ENCODE data around the gene OBSCN.
A peak's percentile ranks its signal among the peaks of the same experiment; 100 is the strongest.

Gene OBSCN

DNA sequence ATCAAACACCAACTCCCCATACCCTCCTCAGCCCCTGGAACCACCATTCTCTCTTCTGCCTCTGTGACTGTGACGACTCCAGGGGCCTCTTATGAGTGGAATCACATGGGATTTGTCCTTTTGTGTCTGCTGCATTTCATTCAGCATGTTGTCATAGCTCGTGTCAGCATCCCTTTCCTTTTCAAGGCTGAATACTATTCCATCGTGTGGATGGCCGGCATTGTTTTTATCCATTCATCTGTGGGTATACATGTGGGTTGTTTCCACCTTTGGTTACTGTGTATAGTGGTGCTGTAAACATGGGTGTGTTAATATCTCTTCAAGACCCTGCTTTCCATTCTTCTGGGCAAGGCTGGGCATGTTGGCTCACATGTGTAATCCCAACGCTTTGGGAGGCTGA lies 17.1 kb upstream of the OBSCN start:
- no peak for DNase-seq (ENCODE audit: low read depth in 2 of 2)

GRCh38 chr1:228194436-228194835 lies 13.4 kb upstream of the OBSCN start:
- DNase-seq (ENCODE audit: low read depth in 2 of 2) = no peak

- DNase-seq (ENCODE audit: low read depth in 2 of 2) = no peak
These were observed 12.7 kb upstream of the OBSCN start for GRCh38 chr1:228194921-228195812.

- DNase-seq (ENCODE audit: low read depth in 2 of 2) = no peak
These were observed 10.2 kb upstream of the OBSCN start for GRCh38 chr1:228197555-228198147.

DNA sequence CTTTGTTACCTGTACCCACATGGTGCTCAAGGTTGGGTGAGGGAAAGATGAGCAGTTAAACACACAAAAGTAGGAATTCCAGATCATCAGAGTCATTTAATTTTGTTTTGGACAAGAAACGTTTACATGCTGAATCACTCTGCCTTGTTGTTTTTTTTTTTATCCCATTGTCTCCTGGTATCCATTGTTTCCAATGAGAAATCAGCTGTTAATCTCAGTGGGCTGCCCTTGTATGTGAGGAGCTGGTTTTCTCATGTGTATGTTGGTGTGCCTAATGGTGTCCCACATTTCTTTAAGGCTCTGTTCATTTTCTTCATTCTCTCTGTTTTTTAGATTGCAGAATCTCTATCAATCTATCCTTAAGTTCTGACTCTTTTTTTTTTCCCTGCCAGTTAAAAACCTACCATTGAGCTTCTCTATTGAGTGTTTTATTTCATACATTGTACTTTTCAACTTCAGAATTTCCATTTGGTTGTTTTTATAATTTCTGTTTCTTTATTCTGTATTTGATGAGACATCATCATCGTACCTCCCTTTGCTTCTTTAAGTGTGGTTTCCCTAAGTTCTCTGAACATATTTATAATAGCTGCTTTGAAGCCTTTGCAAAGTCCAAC lies 8.8 kb upstream of the OBSCN start:
- DNase-seq (ENCODE audit: low read depth in 2 of 2) = no peak

DNA sequence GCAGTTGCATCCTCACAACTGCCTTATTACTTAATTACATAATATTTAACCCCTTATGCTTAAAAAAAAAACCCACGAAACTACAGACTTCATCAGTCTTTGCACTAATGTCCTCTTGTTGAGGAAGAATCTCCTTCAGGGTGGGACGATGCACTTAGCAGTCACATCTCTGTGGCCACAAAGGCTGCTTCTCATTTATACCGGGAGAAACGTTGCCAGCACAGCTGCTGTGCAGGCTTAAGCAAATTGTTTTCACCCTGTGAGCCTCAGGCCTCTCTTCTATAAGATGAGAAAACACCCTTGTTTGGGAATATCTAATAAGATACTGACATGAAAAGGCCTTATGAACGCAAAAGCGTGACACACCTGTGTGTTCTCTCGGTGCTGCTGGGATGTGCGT lies 2.9 kb upstream of the OBSCN start:
- no peak for DNase-seq (ENCODE audit: low read depth in 2 of 2)

- no peak for DNase-seq (ENCODE audit: low read depth in 2 of 2)
These were observed 2.1 kb upstream of the OBSCN start for GRCh38 chr1:228205526-228206436.

- no peak for DNase-seq (ENCODE audit: low read depth in 2 of 2)
These were observed 1.1 kb upstream of the OBSCN start for GRCh38 chr1:228206582-228207351.

- no peak for DNase-seq (ENCODE audit: low read depth in 2 of 2)
These were observed 448 bp upstream of the OBSCN start for GRCh38 chr1:228207381-228207810.

DNA sequence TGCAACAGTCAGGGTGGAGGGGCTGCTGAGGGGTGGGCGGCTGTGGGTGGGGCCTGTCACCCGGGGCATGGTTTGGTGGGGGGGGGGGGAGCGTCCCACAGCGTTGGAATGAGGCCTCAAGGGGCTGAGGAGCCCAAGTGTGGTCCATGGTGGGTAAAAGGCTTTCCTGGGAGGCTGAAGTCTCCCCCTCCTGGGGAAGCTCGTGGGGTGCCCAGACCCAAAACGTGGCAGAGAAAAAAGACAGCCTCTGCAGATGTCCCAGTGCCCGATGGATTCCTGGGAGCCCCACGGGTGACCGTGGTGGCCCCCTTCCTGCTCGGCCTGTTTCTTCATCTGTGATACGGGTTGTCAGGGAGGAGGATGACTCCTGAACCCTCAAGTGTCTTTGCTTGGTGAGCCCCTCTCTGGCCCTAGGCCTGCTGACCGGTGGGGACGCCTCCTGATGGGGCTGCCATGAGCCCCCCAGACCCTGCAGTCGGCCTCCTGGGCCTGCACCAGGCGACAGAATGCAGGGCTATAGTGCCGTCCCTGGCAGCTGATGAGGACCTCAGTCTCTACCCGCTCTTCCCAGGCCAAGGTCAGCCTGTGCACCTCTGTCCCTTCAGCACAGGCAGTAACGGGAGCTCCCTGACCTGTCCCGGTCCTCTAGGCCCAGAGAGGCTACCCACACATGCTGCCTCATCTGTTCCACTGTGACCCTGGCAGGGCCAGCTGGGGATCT lies 1.1 kb downstream of the OBSCN start:
- no peak for DNase-seq (ENCODE audit: low read depth in 2 of 2)

GRCh38 chr1:228209657-228210056 lies 1.8 kb downstream of the OBSCN start:
- DNase-seq (ENCODE audit: low read depth in 2 of 2) = no peak

DNA sequence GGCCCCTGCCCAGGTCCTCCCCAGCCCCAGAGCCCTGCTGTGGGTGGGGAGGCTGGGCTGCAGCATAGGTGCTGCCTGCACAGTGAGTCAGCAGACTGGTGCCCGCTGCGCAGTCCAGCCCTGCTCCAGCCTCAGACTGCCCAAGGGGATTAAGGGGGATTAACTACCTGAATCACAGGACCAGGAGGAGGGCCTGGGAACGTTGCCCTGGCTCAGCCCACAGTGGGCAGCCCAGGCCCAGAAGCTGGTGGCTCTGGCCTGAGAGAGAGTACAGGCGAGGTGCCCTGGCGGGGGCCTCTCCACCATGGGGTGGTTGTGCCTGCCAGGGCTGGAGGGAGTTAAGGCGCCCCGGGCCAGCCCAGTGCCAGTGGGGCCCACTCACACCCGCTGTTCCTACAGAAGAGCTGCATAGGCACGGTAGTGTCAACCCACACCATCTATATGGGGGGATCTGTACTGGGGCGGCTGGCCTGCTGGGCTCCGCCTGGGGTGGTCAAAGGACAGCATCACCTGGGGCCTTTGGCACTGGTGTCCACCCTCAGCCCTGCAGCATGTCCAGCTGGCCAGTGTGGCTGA lies 2.3 kb downstream of the OBSCN start:
- no peak for DNase-seq (ENCODE audit: low read depth in 2 of 2)

GRCh38 chr1:228210712-228211530 lies 3.1 kb downstream of the OBSCN start:
- no peak for DNase-seq (ENCODE audit: low read depth in 2 of 2)

- no peak for DNase-seq (ENCODE audit: low read depth in 2 of 2)
These were observed 3.9 kb downstream of the OBSCN start for GRCh38 chr1:228211531-228212414.

DNA sequence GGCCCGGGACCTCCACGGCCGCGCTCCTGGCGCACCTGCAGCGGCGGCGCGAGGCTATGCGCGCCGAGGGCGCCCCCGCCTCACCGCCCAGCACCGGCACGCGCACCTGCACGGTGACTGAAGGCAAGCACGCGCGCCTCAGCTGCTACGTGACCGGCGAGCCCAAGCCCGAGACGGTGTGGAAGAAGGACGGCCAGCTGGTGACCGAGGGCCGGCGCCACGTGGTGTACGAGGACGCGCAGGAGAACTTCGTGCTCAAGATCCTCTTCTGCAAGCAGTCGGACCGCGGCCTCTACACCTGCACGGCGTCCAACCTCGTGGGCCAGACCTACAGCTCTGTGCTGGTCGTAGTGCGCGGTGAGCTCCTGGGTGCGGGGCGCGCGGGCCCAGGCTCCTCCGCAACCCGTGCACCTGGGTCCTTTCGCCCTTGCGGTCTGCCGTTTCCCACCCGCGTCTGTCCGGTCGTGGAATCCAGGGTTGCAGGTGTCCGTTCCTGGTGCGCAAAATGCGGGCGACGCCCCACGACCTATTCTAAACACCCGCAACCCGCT lies 4.6 kb downstream of the OBSCN start:
- no peak for DNase-seq (ENCODE audit: low read depth in 2 of 2)

DNA sequence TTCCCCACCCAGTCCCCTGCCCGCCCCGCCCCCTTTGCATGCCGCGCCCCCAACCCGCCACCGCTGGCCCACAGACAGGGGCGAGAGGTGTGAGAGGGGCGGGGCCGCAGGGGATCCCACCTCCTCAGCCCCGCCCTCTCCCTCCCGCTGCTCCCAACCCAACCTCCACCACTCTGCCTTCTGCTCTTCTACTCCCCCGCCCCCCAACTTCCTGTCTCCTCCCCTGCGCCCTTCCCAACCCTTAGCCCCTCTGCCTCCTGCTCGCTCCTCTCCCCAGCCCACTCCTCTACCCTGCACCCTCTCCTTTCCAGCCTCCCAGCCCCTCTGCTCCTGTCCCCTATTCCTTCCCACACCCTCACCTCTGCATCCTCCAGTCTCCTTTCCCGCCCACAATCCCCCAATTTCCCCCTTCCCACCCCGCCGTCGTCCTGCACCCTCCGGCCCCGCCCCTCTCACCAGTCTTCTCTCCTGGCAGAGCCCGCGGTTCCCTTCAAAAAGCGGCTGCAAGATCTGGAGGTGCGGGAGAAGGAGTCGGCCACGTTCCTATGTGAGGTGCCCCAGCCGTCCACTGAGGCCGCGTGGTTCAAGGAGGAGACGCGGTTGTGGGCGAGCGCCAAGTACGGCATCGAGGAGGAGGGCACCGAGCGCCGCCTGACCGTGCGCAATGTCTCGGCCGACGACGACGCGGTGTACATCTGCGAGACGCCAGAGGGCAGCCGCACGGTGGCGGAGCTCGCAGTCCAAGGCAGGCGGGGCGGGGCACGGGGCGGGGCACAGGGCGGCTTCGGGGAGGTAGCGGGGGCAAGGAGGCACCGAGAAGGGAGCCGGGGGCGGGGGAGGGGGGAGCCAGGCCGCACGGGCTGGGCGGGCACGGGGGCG lies 5.4 kb downstream of the OBSCN start:
- peak; percentile 86 to 87 for DNase-seq (ENCODE audit: low read depth in 2 of 2)

Data from stimulated activated CD8-positive, alpha-beta memory T cell treated with anti-CD3 and anti-CD28 coated beads, Interleukin-2, amount 100 ng/mL, for 1 hour (primary cell).